Raji (cell line): Measurements from ENCODE around the gene GNG4.

ENCODE experiments used
- POLR2A ChIP-seq: IDR thresholded peaks from 2 replicates; pipeline ENCODE4 v1.6.1; 2011; ENCODE audit warnings: low read depth, low read length, control low read depth; ENCODE audit not compliant: insufficient read depth

Gene GNG4

DNA sequence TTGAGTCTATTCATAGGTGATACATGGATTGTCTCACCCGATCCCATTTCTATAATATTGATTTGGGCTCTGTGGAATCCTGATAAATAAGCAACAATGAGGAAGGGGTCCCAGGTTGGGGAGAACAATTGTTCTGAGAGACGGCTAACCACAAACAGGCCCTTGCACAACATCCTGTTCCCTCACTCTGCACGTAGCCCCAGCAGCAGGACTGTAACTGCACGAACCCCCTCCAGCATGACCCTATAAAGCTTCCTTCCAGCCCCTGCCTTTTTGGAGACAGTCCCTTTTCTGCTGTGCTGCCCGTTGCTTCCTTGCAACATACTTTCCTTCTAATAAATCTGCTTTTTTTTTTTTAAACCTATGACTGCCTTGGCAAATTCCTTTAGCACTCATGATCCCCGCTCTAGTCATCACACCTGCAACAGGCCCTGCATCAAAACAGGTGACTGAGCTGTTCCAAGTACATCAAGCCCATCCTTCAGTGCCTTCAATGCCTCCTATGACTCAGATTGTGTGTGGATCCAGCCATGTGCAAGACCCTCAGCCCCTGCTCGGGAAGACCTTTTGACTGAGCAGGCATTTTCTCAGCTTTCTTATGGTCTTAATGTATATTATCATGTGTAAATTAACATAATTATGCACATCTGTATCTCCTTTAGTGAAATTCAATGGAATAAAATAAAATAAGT lies 81.6 kb downstream of the GNG4 start:
- TF ChIP-seq POLR2A = no peak

DNA sequence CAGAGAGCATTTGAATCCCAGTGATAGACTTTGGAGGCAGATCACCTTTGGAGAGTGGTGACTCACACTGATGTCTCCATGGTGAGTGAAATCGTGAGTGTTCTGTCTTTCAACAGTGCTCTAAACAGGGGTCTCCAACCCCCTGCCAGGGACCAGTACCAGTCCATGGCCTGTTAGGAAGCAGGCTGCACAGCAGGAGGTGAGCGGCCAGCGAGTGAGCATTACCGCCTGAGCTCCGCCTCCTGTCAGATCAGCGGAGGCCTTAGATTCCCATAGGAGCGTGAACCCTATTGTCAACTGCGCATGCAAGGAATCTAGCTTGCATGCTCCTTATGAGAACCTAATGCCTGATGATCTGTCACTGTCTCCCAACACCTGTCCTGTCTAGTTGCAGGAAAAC lies 83.5 kb downstream of the GNG4 start:
- TF ChIP-seq POLR2A = no peak

DNA sequence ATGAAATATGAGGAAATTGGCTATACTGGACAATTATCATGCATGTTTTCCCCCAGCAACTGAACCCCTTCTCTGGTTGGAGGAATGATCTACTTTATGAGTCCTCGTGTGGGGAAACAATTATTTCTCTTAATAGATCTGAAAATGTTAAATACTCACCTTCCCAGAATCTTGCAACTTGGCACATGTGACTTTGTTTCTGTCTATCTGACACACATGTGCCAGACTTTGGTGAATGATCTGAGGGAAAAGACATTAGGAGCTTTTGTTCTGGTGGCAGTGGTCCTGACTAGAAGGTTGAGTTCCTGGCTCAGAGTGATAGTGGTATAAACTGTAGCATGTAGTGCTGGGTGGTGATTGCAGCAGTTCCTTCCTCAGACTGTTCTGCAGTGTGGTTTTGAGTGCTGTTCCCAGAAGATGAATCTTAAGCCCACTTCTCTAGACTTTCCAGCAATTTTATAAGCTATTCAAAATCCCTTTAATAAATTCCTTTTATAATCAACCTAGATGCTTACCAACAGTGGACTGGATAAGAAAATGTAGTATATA lies 86.0 kb downstream of the GNG4 start:
- no peak for TF ChIP-seq POLR2A

DNA sequence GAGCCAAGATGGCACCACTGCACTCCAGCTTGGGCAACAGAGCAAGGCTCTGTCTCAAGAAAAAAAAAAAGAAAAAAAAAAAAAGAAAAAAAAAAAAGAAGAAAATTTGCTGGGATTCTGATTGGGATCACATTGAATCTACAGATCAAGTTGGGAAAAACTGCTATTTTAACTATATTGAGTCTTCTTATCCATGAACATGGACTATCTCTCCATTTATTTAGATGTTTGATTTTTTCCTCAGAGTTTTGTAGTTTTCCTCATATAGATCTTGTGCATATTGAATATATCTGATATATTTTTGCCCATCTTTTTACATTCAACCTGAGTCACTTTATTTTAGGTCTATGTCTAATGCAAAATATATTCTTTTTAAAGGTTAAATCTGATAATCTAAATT lies 87.0 kb downstream of the GNG4 start:
- no peak for TF ChIP-seq POLR2A

DNA sequence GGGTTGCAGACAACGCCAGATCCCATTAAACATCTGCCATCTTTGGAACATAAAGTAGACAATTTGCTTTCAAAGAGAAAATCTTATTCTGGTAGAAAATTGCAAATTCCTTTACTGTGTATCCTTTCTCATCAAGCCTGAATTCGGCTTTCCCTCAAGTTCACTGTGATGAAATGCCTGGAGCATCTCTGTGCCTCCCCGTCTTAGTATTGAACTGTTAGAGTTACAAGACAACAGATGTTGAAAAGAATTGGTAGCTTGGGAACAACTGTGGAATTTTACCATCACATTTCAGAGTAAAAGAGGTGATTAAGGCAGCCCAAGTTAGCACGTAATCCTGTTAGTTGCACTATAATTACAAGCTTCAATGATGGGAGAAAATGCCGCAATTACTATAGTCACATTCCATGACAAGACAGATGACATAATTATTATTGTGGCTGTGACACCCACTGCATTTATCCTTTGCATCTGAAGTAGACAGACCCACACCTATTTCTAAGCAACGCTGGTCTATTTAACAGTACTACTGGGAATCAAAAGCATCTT lies 90.9 kb downstream of the GNG4 start:
- no peak for TF ChIP-seq POLR2A

DNA sequence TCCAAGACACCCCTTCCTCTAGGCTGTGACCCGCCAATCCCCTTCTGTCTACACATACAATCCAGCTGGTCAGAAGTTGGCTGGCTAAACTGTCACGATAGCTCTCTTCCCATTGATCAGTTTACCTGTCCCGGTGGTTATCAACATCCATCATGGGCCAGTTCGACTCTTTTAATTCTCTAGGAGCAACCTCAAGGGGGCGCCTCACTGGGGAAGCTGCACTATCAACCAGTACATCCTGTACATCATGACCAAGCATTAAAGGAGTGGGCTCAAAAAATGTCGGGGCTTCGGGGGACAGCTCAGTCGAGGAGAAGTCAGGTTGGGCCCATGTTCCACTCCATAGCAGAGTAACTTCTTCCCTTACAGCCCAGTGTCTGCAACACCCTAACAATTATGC lies 92.1 kb downstream of the GNG4 start:
- TF ChIP-seq POLR2A = no peak

DNA sequence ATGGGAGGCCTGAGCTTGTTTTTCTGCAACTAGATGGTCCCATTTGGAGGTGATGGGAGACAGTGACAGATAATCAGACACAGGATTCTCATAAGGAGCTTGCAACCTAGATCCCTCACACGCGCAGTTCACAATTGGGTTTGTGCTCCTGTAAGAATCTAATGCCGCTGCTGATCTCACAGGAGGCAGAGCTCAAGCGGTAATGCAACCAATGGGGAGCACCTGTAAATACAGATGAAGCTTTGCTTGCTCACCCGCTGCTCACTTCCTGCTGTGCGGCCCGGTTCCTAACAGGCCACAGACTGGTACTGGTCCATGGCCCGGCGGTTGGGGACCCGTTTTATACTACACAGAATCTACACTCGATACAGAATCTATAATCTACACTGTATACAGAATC lies 92.8 kb downstream of the GNG4 start:
- TF ChIP-seq POLR2A = no peak

DNA sequence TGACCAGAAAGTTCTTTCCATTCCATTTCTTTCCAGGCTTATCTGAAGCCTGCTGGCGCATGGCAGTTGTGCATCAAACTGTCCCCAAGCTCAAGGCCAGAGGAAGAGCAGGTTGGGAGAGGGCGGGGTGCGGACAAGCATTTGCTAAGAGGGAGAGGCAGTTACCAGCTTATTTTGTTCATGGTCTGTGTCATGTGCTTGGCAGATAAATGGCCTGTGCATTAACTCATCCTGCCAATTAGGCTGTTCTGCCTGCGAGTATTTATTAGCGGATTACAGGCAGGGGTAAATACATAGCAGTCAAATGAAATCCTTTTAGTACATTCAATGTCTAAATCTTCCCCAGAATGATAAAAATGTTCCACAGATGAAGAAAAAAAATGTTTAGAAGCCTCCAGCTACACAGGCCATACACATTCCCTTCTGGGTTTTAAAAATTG lies 96.5 kb downstream of the GNG4 start:
- TF ChIP-seq POLR2A = no peak

DNA sequence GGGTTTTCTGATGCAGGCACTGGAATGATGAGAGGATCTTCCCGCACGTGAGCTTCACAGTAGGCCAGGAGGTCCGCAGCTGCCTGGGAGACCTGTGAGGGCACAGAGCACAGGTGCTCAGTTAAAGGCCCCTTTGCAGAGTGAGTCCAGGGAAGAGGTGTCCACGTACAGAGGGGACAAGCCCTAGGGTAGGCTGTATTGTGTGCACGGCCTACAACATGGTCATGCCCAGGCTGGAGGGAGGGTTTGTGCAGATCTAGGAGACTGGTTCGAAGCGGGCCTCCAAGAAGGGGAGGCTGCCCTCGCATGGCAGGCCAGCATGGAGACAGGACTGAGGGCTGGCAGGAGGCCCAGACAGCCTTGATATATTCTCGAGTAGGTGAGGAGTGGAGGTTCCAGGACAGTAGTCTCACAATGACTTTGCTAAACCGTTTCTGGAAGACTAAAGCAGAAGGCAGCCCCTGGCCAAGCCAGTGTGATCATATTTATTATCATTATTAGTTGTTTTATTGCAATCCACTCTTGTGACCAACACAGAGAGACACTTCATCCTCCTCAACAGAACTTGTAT lies 97.4 kb downstream of the GNG4 start:
- TF ChIP-seq POLR2A = no peak

DNA sequence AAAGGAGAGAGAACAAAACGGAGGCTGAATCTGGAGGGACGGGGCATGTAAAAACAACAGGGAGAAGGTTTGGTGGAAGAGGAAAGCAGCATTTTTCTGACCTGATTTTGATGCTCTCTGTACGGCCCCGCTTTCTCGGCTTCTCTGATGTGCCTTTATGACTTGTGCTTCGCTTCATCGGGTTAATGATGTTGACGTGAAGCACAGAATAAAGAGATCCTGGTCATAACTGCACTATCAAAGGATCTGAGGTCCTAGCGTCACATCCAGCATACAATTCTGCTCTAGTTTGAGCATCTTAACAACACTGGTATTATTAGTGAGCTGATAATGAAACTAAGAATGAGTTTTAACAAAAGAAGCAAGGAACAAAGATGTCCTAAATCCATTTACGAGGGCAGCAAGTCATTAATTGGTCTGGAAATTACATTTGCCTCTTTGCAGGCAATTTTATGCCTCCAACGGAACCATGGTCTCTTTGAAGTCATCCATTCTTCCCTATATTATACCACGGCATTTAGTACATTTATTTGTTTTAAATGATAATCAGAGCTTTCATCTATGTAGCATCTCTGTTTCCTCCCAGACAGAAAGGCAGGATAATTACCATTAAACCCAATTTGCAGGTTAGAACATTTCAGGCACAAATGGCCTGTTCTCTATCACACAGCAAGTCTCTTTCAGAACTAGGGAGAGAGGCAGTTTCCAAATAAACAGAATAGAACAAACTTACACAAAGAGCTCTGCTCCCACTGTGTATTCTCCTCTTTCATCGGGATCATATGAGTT lies 100.0 kb downstream of the GNG4 start:
- TF ChIP-seq POLR2A = no peak

DNA sequence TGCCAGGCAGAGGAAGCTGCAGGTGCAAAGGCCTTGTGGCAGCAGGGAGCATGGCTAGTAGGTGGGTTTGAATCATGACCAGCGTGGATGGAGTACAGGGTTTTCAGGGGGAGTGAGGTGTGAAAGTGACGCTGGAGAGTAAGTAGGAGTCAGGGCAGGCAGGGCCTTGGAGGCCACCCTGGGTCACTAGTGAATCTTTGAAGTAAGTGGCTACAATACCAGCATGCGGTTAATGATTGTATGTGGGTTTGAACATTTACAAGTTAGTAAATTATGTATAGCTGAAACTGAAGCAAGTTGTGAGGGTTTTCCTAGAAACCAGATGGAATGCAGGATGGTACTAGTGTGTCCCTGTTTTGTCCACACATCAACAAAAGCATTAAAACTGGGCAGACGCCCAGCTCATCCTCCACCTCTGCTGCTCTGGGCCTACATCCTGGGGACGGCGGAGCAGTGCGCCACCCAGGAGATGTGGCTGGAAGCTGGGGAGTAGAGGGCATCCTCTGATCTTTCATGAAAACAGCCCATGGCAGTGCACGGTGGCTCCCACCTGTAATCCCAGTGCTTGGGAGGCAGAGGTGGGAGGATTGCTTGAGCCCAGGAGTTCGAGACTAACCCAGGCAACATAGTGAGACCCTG lies 104.2 kb downstream of the GNG4 start:
- TF ChIP-seq POLR2A = no peak

DNA sequence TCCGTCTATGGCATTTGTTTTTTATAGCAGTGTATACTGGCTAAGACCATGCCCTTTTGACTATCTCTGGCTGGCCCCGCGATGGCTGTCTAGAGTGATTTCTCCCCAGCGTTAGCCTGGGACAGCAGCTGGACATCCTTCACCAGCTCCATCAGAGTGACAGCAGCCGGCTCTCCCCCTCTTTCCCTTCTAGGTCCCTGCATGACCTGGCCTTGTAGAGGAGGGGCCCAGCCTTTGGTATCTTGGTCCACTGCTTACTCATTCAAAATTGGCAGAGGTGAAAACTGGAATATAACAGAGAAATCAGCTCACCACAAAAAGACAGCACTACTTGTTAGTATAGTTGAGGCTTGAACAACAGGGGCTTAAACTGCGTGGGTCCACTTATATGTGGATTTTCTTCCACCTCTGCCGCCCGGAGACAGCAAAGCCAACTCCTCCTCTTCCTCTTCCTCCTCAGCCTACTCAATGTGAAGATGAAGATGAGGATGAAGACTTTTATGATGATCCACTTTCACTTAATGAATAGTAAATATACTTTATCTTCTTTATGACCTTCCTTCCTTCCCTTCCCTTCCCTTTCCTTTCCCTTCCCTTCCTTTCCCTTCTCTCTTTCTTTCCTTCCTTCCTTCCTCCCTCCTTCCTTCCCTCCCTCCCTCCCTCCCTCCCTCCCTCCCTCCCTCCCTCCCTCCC lies 116.0 kb downstream of the GNG4 start:
- no peak for TF ChIP-seq POLR2A

DNA sequence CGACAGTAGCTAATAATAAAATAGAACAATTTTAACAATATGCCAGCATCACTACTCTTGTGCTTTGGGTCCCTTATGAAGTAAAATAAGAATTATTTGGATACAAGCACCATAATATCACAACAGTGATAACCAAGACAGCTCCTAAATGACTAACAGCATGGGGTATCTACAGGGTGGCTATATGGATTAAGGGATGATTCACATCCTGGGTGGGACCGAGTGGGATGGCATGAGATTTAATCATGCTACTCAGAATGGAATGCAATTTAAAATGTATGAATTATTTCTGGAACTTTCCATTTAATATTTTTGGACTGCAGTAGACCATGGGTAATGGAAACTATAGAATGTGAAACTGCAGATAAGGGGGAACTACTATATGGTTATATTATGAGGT lies 117.2 kb downstream of the GNG4 start:
- TF ChIP-seq POLR2A = no peak

DNA sequence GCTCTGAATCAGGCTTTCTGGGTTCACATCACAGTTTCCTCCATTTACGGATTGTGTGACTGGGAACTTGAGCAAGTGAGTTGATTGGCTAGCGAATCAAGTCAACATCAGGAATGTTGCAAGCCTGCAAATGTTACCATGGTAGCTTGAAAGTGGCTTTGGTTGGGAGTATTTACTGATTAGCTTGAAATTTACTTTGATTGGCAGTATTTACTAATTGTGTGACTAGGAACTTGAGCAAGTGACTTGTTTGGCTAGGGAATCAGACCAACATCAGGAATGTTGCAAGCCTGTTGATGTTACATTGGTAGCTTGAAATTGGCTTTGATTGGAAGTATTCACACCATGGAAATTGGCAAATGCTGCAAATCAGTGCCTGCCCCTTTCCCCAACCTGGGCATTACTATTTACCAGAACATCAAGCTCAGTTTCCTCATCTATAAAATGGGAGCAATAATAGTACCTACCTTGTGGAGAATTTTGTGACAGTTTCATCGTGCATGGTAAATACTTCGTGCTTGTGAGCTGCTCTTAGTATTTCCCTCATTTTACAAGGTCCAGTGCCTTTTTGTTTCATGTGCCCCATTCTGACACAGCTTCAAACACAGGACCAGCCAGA lies 122.3 kb downstream of the GNG4 start:
- no peak for TF ChIP-seq POLR2A
